HEK293T (cell line): ENCODE data around the gene FUT1.

Source experiments
- ELF4 ChIP-seq: fragments of 450-650 bp; IDR thresholded peaks from 2 replicates; pipeline ENCODE4 v1.6.1; 2017; ENCODE audit warnings: antibody characterized with exemption
- FOXA1 ChIP-seq: fragments of 450-650 bp; IDR thresholded peaks from 2 replicates; pipeline ENCODE4 v1.6.1; 2016; ENCODE audit warnings: mild to moderate bottlenecking
- FOXM1 ChIP-seq: fragments of 450-650 bp; IDR thresholded peaks from 2 replicates; pipeline ENCODE4 v1.6.1; 2017; ENCODE audit warnings: mild to moderate bottlenecking, borderline replicate concordance
- SP1 ChIP-seq: fragments of 450-650 bp; IDR thresholded peaks from 2 replicates; pipeline ENCODE4 v1.6.1; 2017
- TARDBP ChIP-seq: fragments of 450-650 bp; IDR thresholded peaks from 2 replicates; pipeline ENCODE4 v1.6.1; 2016

- TF ChIP-seq ELF4 = no peak
- no peak for TF ChIP-seq TARDBP
- no peak for TF ChIP-seq FOXM1
- TF ChIP-seq FOXA1 = no peak
- no peak for TF ChIP-seq SP1
Measured at GRCh38 chr19:48770734-48771472, 18.5 kb upstream of the FUT1 start.
